HG02973 (cell line): ENCODE results near the gene IGSF5.
"Not testable (repeated sequence)": the region's sequence is repeated elsewhere in the genome, so short reads cannot be mapped to it uniquely, and the experiment has no call there.

Source experiments
- ATAC-seq: cut with Tn5 transposase; IDR thresholded peaks from one replicate; pipeline ENCODE4 v1.9.1; 2021; ENCODE audit warnings: moderate library complexity; ENCODE audit not compliant: unreplicated experiment

IGSF5 gene

DNA sequence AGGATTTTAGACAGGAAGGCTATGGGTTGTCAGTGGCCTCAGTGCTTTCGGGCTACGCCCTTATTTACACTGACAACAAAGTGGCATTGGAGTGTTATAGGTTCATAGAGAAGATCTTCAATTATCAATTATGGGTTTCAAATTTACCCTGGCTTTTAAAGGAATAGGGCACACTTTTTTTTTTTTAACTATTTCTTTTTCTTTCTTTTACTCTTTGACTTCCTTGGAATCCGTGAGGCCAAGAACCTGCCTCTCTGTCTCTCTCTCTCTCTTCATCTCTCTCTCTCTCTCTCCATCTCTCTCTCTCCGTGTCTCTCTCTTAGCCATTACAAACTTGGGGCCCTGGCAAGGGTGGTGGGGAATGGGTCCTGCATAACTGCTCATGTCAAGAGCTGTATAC is at the start of gene IGSF5:
Gene IGSF5 (plus strand): TSS at position 301 of the 400 bp plus-strand sequence. CDS start 327 bp downstream, outside the sequence.
- not testable (repeated sequence) for ATAC-seq

DNA sequence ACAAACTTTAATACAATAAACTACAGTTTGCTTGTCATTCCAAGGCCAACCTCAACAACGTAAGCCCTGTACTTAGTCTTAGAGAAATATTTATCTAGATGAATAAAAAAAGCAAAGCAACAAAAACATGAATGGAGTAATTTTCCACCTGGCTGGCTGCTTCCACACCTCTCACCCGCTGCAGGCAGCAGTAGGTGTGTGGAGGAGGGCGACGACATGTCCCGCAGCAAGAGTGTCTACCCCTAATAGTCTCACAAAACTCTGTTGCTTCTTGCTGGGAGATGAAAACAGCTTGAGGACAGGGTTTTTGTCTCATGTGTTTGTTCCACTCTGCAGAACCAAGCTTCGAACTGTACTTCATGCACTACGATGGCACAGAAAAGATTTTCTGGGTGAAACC is 48.8 kb upstream of the IGSF5 start:
- ATAC-seq = no peak

DNA sequence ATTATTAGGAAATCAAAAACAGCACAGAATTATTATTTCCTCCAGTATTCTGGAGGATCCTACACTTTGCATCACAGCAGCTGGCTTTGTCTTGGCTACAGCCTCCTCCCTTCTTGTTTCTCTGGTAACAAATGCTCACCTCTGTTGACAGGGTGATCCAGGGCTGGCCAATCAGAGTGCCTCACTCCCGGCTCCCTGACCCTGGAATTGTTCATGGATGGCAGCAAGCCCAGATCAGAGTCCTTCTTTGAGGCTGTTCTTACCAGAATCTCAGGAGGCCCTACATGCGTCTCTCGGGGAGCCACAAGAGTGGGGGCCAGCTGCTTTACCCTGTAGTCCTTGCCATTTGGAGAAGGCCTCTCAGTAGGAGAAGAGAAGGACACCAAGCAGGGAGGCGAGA is 48.4 kb upstream of the IGSF5 start:
- ATAC-seq = no peak

DNA sequence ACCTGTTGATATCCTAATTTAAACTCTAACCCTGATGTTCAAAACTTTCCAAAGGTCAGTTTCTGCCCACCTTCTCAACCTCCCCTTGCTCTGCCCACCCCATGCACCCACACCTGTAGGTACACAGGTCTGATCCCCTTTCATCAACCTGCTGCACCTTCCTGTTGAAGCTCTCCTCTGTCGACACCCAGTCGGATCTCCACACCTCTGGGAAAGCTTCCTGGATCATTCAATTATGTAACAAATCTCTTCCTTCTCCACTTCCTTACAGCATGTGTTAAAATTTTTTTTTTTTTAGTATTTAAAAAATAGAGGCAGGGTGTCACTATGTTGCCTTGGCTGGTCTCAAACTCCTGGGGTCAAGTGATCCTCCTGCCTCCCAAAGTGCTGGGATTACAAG is 44.7 kb upstream of the IGSF5 start:
- ATAC-seq = no peak

DNA sequence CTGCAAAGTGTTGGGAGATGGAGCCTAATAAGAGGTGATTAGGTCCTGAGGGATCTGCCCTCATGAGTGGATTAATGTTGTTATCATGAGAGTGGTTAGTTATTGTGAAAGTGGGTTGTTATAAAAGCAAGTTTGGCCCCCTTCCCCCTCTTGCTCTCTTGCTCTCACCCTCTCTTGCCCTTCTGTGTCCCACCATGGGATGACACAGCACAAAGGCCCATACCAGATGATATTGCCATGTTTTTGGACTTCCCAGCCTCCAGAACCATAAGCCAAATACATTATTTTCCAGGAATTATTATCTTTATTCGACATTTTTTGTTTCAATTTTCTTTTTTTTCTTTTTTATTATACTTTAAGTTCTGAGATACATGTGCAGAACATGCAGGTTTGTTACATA is 41.4 kb upstream of the IGSF5 start:
- ATAC-seq = no peak

DNA sequence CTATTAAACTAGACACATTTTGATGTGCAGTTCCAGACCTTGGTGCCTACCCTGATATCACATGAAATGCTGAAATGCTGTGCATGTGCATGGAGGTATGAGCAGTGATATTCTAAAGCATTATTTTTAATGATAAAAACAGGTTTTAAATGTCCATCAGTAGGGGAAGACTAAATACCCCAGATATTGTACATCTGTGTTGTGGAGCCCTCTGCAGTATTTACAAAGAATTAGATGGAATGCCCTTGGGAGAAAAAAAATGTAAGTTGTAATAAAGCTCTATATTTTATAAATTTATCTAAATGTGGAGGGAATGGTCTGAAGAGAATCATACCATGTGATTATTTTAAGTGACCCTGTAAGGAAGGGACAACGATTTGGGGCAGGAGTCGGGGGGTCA is 39.1 kb upstream of the IGSF5 start:
- ATAC-seq = no peak

DNA sequence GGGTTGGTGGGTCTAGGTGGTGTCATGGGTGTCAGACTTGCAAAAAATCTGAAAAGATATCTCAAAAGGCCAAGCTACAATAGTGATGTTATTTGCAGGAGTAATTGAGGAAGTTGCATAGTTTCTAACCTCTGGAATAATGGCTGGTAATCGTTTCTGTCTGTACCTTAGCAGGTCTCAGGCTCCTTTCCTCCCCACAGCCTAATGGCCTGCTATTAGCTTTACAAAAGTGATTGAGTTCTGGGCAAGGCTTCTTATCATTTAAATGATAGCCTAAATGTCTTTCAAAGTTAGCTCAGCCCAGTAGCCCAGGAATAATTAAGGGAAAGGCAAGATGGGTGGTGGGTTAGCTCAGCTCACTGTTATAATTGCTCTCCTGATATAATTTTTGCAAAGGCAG is 37.7 kb upstream of the IGSF5 start:
- no peak for ATAC-seq

DNA sequence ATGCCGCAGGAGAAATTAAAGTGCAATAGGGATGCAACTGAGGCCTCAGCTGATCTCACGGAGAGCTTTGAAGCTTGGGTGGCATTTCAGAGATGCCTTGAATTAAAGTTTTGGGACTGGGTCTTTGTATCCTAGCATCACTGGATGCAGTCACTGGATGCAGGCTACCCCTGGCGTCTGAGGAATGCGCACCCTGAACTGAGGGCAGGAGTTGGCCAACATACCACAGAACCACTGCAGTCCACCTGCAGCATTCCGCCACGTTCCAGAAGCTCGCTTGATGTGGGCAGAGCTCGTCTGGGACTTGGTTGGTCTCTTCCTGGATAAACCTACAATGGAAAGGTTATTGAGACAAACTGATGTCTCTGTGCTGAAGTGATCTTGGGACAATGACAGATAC is 34.1 kb upstream of the IGSF5 start:
- no peak for ATAC-seq

DNA sequence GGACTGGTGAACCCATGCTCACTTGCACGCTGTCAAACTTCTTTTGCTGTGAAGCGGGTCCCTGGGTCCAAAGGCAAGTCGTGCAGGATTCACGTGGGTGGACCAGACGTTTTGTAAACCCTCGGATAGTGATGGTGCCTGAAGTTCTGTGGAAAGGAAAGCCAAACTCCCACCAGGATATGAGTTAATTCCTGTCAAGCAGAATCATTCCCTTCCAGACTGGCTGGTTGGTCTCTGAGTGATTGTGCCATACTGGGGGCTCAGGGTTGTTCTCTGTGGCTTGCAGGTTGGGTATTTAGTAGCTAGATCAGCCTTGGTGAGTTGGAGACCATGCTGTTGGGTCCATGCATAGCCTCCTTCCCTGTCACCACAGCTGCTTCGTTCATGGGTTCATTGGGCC is 32.7 kb upstream of the IGSF5 start:
- ATAC-seq = no peak

DNA sequence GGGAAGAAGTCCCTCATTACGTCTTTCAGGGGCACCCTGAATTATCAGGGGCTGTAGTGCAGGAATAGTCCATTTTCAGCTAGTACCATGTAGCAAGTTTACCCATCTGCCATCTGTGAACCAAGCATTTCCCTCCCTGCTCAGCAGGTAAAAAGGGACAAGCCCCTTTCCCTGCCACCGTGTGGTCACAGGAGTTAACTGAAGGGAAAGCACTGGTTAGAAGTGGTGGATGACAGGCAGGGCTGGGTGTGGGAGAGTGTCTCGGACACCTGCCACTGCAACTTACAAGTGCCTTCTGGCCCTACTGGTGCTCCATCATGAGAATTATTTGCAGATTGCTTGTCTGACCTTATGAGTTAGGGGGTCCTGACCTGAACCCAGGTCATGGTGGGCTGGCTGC is 32.0 kb upstream of the IGSF5 start:
- no peak for ATAC-seq

DNA sequence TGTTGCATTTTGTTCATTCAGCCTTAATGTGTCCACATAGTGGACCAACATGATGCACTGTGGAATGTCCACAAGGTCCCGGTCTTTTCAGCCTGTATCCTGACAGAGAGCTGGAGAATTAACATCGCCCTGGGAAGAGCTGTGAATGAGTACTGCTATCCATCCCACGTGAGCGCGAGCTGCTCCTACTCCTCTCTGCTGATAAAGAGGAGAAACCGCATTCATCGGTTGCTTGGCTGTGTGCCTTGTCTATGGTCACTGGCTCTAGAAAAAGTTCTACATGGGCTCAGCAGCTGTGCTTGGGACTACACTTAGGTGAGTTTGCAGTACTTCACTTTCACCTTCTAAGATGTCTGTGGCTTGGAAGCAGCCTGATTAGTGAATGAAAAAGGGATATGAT is 31.1 kb upstream of the IGSF5 start:
- ATAC-seq = no peak

DNA sequence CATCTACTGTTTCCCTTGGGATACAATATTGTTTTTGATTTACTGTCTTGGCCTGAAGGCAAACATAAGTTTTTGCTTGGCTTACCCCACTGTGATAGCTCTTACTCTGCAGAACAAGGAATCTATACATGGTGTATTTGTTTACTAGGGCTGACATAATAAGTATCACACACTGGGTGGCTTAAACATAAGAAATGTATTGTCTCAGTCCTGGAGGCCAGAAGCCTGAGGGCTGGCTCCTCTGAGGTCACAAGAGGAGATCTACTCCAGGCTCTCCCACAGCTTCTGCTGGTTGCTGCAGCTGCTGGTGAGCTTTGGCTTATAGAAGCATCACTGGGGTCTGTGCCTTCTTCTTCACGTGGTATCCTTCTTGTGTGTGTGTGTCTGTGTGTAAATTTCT is 30.7 kb upstream of the IGSF5 start:
- ATAC-seq = no peak

DNA sequence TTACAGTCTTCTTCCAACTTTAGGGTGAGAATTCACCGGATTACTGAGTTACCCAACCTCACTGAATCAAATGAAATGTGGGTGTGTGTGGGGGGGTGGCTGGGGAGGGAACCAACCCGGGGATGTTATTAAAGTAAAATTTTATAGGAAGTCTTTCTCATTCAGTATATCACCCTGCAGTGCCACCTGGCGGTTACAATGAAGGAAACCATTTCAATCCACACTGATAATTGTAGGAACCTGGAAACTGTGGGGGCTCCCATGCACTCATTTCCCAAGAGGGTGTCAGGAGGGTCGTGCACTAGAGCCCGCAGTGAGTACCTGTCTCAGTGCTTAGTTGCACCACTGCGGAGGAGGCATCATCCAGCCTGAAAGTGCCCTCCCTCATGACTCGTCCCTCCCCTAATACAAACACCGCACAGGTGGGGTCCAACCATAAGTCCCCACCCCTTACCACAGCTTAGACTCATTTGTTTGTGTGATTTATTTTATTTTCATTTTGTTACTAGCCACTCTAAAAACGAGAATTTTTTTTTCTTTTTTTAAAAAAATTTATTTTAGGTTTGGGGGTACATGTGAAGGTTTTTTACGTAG is 29.1 kb upstream of the IGSF5 start:
- ATAC-seq = no peak

DNA sequence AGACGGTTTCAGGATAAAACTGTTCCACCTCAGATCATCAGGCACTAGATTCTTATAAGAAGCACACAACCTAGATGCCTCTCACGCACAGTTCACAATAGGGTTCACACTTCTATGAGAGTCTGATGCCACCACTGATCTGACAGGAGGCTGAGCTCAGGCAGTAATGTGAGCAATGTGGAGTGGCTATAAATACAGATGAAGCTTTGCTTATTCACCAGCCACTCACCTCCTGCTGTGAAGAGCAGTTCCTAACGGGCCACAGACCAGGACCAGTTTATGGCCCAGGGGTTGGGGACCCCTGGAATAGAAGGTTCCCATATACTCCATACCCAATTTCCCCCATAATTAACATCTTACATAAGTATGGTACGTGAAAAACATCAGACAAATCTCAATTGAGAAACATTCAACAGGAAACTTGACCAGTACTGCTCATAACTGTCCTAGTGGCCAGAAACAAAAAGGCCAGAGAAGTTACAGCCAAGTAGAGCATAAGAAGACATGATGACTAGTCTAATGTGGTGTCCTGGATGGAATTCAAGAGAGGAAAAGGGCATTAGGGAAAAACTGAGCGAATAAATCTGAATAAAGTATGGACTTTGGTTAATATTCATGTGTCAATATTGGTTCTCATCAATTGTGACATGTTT is 24.7 kb upstream of the IGSF5 start:
- ATAC-seq = no peak

DNA sequence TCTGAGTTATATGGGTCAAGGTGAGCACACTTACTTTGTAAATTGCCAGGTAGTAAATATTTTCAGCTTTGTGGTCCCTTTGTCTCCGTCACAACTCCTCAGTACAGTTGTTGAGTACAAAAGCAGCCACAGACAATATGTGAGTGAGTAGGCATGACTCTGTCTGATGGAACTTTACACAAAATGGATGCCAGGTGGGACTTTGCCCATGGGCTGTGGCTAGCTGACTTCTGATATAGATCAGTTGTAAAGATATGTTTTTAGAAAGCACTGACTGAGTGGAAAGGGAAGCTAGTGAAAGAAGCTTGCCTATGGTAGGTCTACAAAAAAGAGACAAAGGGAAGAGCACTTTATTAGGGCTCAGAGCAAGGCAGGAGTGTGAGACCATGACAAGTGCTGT is 23.1 kb upstream of the IGSF5 start:
- no peak for ATAC-seq

DNA sequence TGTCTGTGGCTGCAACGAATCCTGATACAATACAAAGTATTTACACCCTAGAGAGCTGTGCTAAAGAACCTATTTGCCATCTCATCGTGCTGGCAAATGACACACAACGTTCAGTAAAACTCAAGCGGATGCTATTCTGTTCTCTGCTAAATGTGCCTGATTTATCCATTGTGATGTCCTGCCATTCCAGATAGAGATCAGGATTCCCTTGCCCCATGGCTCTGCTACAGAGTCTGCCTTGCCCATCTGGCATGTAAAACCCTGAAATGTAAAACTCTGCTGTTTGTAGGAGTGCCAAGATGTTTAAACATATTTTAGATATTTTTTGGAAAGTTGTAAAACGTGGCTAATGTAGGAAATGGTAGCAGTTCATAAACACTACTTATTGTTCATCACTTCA is 20.0 kb upstream of the IGSF5 start:
- ATAC-seq = no peak

DNA sequence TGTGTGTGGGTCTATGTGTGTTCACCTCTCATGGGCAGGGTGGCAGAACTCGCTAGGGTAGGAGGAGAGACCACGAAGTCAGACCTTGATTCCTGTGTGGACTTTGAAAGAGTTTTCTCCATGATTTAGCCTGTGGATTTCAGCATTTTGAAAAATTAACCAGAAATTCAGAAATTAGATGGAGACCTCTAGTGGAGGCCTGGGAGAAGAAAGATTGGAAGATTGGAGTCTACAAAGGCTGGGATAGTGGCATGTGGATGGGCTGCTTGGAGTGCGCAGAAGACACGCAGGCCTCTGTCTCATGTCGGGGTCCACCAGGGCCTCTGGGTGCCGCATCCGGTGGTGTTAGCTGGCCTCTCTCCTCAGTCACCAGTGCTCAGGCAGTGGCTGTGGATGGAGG is 18.9 kb upstream of the IGSF5 start:
- ATAC-seq = no peak

DNA sequence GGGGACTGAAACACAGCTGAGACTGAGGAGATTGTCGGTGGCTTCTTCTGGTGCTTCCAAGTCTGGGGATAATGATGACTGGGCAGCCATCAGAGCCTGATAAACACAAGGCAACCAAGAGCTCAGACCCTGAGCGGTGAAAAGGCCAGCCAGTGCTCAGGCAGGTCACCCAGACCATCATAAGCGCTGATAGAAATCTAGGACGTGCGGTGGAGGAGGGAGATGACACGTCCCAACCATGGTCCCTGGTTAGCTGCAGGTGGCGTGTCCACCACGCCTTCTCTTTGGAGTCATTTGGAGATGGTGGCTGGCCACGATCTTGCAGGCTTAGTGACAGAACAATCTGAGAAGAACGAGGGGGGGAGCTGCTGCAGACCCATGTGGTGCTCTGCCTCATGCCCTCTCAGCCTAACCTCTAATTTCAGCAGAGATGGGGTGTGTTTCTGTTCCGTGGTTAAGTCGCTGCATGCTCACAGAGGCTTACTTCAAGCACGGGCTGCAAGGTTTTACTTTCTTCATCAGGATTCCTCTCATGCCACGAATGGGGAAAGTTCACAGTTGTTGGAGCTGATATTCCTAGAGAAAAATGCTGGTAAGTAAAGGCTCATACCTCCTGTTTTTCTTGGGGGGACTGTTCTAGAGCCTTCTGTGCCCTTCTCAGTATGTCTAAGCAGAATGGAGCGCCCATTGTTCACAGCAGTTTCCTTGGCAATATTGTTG is 17.4 kb upstream of the IGSF5 start:
- ATAC-seq = no peak

DNA sequence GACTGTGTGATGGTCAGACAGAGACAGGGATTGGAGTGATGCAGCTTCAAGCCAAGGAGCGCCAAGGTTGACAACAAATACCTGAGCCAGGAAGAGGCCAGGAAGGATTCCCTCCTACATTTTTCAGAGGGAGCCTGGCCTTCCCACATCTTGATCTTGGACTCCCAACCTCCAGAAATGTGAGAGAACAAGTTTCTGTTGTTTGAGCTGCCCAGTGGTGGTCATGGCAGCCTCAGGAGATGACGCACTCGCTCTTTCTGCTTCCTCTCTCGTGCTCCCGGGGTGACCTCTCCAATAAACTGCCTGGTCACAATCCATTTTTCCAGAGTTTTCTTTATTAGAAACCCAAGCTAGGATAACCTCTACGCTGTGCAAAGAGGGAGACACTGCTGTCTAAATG is 16.6 kb upstream of the IGSF5 start:
- no peak for ATAC-seq

DNA sequence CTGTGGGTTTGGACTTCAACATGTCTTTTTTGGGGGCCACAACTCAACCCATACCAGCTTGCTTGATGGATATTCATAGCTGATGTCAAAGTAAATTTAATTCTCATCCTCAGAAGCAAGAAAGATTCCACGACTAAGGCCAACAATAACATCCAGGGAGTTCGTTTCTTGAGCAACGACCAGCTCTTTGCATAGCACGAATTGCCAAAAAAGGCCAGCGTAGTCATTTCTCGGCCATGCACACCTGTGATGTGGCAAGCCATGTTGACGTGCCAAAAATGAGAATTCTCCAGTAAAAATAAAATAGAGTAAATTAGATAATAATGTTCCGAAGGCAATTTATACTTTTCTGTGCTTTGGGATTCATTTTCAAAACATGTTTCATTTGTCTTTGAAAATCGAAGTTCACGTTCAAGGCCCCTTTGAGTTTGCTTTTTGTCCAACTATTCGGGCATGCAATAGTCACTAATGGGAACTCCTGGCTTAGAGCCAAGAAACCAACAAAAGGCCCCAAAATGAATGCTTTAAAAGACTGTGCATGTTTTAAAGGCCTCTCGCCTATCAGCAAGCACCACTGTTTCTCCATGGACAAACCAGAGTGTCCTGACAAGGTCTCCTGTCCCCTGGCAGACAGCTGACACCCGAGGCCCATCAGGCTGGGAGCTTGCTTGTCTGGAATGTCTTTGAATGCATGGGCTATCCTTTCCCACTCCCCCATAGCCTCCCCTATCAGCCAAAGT is 14.4 kb upstream of the IGSF5 start:
- ATAC-seq = no peak

DNA sequence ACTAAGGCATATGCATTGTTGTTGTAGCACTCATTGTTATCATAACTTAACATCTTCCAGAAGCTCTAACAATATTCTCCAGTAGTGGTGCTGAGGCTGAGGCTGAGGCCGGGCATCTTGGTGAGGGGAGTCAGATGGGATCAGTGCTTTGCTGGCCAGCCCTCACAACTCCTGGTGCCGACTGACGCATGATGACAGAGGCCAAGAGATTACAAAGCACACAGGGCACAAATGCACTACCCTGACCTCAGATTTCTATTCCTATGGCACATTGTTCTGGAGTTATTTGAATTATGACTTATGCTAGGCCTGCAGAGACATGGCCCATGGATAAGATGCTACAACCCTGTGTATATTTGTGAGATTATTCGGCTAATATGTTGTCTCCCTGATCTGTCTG is 8.3 kb upstream of the IGSF5 start:
- no peak for ATAC-seq
